Breast epithelium (tissue), 3 donors: ENCODE results near the gene FADS2.

Experiments used
- CTCF ChIP-seq, 3 donors: fragments of 450-650 bp; IDR thresholded peaks; one replicate each; pipeline ENCODE4 v1.5.1; 2016 to 2017; ENCODE audit warnings: antibody characterized with exemption in 3 of 3, mild to moderate bottlenecking in 3 of 3, moderate library complexity in 3 of 3
- POLR2A ChIP-seq: fragments of 450-650 bp; IDR thresholded peaks from one replicate; pipeline ENCODE4 v1.6.1; 2016; ENCODE audit warnings: antibody characterized with exemption, mild to moderate bottlenecking, moderate library complexity

GRCh38 chr11:61880454-61880853 is 52.4 kb downstream of the FADS2 start:
- TF ChIP-seq POLR2A, result no peak
- TF ChIP-seq CTCF (IDR thresholded peaks at IDR 0.05), result no peak
